HG03432 (cell line): ENCODE measurements around the gene CRIP2.

Experiments
- ATAC-seq: cut with Tn5 transposase; IDR thresholded peaks from one replicate; pipeline ENCODE4 v1.9.1; 2021; ENCODE audit warnings: mild to moderate bottlenecking, moderate library complexity; ENCODE audit not compliant: unreplicated experiment

The CRIP2 gene

DNA sequence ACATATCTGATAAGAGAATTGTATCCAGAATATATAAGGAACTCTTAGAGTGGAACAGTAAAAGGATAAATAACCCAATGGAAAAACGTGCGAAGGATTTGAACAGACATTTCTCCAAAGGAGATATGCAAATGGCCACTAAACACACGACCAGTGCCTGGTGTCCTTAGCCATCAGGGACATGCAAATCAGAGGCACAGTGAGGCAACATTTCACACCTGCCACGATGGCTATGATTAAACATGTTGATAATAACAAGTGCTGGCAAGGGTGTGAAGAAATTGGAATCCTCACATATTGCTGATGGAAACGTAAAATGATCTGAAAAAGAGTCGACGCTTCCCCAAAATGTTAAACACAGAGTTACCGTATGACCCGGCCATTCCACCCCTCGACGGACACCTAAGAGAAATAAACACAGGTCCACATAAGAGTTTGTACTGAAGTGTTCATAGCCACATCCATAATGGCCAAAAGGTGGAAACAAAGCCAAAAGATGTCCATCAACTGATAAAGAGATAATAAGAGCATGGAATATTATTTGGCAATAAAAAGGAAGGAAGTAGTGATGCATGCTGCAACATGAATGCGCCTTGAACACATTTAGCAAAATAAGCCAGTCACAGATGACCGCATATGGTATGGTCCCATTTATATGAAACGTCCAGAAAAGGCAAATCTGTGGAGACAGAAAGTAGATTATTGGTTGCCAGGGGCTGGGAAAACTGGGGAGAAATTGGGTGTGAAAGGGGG is 45.5 kb downstream of the CRIP2 start:
- no peak for ATAC-seq

DNA sequence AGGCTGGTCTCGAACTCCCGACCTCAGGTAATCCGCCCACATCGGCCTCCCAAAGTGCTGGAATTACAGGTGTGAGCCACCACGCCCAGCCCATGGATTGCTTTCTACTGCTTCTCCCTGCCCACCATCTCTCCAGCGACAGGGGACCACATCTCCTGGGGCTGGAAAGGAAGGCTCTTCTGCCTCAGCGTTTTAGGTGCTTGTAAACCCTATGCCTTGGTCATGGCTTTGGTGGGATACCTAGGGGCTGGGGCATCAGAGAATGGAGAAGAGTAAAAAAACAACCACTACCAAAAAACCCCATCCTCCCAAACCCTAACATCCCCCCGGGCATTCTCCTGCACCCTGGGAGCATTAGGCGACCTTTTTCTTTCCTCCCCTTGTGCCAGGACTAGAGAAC is 50.7 kb downstream of the CRIP2 start:
- ATAC-seq, result no peak

DNA sequence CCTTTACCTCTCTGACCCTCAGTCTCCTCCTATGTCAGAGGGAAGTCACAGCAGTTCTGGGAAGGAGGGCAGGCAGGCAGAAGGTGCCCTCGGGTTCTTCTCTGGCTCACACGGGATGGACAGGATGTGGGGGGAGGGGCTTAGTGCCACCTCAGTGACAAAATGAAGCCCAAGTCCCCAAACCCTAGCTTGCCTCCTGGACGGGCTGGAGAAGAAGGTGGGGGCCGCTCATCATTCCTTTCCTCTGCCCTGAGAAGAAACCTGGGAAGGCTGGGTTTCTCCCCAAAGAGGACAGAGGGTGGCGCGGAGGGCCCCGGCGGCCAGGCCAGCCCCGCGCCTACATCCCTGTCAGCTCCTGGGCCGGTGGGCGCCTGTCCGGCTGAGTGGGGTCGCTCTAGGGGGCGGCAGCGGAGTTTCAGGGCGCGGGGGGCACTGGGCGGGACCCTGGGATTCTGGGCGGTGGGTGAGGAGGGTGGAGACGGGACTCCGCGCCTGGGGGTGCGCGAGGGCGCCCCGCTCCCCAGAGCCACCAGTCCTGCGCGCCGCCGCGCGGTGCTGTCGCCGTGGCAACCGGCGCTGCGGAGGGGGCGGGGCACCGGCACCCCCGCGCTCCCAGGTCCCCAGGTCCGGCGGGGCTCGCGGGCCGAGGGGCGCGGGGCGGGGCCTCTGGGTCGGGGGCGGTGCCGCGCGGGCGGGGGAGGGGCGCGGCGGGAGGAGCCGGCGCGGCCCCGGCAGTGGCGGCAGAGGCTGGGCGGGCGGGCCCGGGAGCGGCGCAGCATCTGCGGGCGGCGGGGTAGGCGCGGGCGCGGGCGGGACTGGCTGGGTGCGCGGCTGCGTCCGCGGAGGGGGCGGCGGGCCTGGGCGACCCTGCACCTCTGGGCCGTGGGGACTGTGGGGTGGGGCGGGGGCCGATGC is 51.5 kb downstream of the CRIP2 start, which contains the start of gene TMEM121:
TMEM121 (plus strand) TSS at position 723 of the 915 bp plus-strand sequence. CDS start 2,252 bp downstream, outside the sequence.
- no peak for ATAC-seq

DNA sequence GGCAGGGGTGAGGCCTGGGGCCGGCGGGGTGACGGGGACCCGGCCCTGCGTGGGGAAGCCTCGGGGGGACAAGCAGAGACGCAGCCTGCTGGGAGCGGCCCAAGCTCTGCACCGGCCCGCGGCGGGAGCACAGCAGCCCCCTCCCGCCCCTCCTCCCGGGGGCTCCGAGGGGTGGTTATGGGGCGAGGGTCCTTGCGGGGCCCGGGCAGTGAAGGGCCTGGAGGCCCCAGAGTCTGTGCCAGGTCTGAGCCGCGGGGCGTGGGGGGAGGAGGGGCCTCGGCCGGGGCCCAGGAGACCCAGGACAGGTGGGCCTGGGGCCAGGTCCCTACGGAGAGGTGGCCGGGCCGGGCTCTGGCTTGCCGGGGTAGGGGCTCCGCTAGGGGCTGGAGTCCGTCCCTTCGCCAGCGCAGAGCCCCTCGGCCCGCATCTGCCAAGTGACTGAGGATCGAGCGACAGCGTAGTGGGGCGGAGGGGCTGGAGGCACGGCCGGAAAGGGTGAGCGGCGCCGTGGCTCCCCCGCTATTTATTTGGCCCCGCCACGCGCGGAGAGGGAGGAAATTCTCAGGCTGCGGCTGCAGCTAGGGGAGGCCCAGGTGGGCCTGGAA is 52.3 kb downstream of the CRIP2 start:
- ATAC-seq, result no peak

DNA sequence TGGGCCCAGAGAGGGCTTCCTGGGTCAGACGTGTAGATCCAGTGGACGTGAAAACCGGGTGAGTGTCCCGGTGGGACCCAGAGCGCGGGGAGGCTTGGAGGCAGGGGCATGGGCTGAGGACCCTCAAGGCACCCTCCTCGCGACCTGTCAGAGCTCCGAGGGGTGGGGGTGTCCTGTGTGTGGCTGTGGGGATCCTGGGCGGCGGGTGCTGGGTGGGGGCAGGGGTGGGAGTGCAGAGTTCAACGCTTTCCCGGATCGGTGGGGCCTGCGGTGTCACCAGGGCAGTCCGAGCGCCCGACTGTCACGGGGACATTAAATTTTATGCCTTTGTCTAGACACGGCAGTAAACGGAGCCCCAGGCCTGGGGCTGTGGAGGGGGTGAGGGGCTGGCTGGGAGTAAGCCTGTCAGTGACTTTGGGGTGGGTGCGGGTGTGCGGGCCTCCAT is 52.8 kb downstream of the CRIP2 start:
- ATAC-seq, result no peak

DNA sequence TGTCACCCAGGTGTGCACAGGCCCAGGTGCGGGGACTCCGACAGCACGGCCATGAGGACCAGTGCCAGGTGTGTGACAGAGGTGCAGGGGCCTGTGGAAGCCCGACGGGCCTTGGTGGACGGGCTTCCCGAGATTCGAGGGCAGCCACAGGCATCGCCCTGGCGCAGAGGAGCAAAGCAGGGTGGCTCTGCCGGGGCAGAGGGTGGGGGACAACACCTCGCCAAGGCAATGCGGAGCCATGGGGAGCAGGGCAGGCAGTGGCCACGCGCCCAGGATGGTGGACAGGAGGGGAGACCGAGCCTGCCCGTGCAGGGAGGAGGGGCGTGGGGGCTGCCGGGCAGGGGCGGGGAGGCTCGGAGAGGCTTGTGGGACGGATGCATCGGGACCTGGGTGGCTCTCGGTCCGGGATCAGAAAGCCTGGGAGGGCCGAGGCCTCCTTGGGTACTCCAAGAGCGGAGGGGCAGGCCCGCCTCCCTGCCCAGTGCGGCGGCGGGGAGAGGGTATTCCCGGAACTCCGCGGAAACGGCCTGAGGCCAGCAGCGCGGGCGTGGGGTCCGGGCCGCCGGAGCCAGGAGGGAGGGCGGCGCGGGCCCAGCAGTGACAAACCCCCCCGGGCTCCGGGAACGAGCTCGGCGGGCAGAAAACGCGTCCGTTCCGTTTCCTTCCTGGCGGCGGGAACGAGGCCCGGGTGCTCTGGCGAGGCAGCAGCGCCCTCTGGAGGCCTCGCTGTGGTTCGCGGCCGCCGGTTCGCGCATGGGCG is 53.4 kb downstream of the CRIP2 start:
- no peak for ATAC-seq

DNA sequence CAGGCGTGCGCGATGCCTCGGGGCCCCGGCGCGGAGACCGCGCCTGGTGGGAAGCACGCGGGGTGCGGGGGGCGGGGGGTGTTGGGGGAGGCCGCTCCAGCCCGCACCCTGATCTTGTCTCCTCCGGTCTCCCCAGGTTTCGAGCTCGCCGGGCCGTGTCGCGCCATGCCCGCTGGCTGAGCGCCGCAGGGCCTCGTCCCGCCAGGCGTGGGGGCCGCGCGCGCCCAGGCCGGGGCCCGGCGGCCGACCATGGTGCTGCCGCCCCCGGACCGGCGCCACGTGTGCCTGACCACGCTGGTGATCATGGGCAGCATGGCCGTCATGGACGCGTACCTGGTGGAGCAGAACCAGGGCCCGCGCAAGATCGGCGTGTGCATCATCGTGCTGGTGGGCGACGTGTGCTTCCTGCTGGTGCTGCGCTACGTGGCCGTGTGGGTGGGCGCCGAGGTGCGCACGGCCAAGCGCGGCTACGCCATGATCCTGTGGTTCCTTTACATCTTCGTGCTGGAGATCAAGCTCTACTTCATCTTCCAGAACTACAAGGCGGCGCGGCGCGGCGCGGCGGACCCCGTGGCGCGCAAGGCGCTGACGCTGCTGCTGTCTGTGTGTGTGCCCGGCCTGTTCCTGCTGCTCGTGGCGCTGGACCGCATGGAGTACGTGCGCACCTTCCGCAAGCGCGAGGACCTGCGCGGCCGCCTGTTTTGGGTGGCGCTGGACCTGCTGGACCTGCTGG is 54.1 kb downstream of the CRIP2 start:
- no peak for ATAC-seq

DNA sequence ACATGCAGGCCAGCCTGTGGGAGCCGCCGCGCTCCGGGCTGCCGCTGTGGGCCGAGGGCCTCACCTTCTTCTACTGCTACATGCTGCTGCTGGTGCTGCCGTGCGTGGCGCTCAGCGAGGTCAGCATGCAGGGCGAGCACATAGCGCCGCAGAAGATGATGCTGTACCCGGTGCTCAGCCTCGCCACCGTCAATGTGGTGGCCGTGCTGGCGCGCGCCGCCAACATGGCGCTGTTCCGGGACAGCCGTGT is 54.6 kb downstream of the CRIP2 start:
- ATAC-seq, result no peak
